SK-N-SH treated with all-trans-retinoic acid at 6 μM for 48 hours (cell line): ENCODE results near the gene LCLAT1.

Source experiments
- TF ChIP-seq, protein P1 (sequence below): fragments of 250-450 bp; sonication (Bioruptor Pico); IDR thresholded peaks from 2 replicates; pipeline ENCODE4 v1.5.1; 2020; ENCODE audit warnings: low read depth, mild to moderate bottlenecking, moderate library complexity
- TF ChIP-seq, protein P2 (sequence below): fragments of 250-450 bp; sonication (Bioruptor Pico); IDR thresholded peaks from 2 replicates; pipeline ENCODE4 v1.8.0; 2021; ENCODE audit warnings: low read depth, mild to moderate bottlenecking, moderate library complexity, borderline replicate concordance

DNA sequence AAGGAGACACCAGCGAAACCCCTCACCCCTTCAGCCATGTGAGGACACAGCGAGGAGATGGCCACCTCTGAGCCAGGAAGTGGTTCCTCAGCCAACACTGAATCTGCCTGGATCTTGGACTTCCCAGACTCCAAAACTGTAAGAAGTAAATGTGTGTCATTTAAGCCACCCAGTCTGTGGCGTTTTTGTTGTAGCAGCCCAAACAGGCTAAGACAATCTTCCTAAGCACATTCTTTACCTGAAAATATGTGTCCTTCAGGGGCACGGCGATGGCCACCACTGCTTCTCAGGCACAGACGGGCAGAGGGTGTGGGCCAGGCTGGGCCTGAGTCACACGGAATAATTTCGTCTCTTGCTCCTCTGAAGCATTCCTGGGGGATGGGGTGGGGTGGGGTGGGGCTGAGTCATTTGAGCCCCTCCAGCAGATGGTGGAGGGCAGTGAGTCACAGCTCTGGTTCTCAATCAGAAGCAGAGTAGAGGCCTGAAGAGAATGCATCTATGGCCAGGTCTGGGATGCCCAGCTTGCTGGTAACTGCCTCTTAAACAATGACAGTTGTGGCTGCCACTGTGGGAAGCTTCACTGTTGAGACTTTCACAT is 217.8 kb downstream of the LCLAT1 start:
- TF ChIP-seq, protein P1, sequence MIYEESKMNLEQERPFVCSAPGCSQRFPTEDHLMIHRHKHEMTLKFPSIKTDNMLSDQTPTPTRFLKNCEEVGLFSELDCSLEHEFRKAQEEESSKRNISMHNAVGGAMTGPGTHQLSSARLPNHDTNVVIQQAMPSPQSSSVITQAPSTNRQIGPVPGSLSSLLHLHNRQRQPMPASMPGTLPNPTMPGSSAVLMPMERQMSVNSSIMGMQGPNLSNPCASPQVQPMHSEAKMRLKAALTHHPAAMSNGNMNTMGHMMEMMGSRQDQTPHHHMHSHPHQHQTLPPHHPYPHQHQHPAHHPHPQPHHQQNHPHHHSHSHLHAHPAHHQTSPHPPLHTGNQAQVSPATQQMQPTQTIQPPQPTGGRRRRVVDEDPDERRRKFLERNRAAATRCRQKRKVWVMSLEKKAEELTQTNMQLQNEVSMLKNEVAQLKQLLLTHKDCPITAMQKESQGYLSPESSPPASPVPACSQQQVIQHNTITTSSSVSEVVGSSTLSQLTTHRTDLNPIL: no peak
- TF ChIP-seq, protein P2, sequence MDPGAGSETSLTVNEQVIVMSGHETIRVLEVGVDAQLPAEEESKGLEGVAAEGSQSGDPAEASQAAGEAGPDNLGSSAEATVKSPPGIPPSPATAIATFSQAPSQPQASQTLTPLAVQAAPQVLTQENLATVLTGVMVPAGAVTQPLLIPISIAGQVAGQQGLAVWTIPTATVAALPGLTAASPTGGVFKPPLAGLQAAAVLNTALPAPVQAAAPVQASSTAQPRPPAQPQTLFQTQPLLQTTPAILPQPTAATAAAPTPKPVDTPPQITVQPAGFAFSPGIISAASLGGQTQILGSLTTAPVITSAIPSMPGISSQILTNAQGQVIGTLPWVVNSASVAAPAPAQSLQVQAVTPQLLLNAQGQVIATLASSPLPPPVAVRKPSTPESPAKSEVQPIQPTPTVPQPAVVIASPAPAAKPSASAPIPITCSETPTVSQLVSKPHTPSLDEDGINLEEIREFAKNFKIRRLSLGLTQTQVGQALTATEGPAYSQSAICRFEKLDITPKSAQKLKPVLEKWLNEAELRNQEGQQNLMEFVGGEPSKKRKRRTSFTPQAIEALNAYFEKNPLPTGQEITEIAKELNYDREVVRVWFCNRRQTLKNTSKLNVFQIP (CRISPR knock-in tag): no peak
